Measurements from ENCODE around the gene NBPF6.
A peak's percentile ranks its signal among the peaks of the same experiment; 100 is the strongest.
"Not testable (repeated sequence)": the region's sequence is repeated elsewhere in the genome, so short reads cannot be mapped to it uniquely, and the experiment has no call there.

Gene NBPF6

DNA sequence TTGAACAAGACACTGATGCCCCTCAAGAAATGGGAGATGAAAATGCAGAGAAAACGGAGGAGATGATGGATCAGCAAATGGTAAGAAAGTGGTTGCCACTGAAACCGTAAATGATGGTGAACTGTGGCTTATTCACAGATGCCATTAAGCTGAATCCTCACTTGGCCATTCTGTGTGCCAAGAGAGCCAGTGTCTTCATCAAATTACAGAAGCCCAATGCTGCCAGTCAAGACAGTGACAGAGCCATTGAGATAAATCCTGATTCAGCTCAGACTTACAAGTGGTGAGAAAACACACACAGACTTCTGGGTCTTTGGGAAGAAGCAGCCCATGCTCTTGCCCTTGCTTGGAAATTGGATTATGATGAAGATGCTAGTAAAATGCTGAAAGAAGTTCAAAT is 52.5 kb downstream of the NBPF6 start:
- DNase-seq, result no peak

GRCh38 chr1:108503062-108503733 is 53.1 kb downstream of the NBPF6 start:
- no peak for DNase-seq

DNA sequence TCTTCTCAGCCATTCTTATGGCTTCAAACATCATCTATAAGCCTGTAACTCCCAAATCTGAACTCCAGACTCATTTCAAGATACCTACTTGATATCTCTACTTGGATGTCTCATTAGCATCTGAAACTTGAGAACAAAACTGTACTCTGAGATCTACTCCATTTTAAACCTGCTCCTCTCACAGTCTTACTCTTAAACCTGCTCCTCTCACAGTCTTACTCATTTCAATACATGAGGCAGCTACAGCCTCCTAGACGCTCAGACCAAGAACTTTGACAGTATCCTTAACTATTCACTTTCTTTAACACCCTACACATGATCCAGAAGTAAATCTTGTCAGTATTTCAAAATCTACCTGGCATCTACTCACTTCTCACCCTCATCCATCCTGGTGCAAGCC is 54.3 kb downstream of the NBPF6 start:
- no peak for DNase-seq

DNA sequence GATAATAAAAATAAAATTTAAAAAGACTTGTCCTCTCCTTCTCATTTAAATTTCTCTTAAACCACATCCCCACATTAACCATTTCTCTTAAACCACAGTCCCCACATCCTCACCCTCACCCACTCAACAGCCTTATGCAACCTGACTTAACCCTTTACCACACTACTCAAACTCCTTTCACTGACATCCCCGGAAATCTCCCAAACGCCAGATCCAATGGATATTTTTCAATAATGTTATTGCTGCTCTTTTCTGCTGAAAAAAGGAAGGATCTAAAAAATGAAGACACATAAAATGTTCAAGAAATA is 55.6 kb downstream of the NBPF6 start:
- no peak for DNase-seq

DNA sequence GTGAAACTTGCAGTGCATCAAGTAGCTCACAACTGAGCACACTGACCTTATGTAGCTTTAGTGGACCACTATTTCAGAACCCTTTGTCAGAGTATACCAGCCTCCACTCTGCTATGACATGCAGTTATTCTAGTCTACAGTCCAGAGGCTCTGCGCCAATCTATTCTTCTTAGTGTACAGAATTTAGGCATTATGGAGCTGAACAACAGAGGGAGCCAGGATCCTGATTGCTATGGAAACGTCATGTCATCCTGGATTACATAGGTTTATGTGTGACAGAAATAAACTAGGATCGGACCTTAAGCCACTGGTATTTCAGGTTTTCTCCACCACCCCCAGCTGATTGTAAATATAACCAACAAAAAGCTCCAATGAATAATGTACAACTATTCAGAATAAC is 61.6 kb downstream of the NBPF6 start:
- DNase-seq, result no peak

DNA sequence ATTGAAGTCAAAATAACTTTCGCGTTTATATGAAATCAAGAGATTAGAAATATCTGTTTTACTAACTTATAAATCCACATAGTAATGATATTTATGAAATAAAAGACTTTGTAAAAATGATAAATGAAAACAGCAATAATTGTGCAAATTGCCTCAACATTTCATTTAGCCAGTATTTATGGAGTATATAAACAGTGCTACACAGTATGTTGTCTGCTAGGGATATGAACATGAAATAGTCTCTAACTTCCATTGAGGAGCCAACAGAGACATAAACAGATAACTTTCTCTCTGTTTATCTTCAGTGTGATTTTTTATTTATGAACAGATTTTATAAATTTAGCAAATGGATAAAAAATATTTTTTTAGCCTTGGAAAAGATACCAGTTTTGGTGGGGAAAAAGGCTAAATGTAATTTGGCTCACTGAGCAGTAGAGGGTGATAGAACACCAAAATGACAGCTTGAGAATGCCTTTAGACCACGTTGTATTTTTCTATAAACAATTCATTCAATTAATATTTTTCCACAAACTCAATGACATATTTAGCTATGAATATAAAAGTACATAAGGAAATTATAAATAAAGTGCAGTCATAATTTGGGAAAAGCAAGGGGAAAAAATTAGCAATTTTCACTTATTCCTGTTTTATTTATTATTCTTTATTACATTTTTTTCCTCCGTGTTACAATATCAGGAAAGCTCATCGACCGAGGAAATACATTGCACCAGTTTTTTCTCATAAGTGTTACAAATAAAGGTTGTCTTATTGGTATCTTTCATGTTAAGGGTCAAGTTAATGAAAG is 62.3 kb downstream of the NBPF6 start:
- DNase-seq, result peak; percentile 36

GRCh38 chr1:108513044-108513415 is 62.9 kb downstream of the NBPF6 start:
- DNase-seq, result no peak

- not testable (repeated sequence) for DNase-seq
These were observed 63.8 kb downstream of the NBPF6 start for GRCh38 chr1:108513914-108514313.

- DNase-seq, result not testable (repeated sequence)
These were observed 67.3 kb downstream of the NBPF6 start for GRCh38 chr1:108517301-108517897.
